IPS-20b (cell line): Measurements from ENCODE around the gene S100A9.

ENCODE experiments used
- H3K27ac ChIP-seq: one replicate; pipeline ENCODE4 v1.5.1; 2013; ENCODE audit warnings: low read length
- H3K27me3 ChIP-seq: 2 replicates; pipeline ENCODE4 v1.6.1; 2013; ENCODE audit warnings: mild to moderate bottlenecking, low read length, inconsistent platforms; ENCODE audit not compliant: insufficient read depth
- H3K36me3 ChIP-seq: 2 replicates; pipeline ENCODE4 v1.6.1; 2013; ENCODE audit warnings: low read depth, mild to moderate bottlenecking, inconsistent platforms, low read length, moderate library complexity; ENCODE audit not compliant: insufficient read depth
- H3K4me1 ChIP-seq: 2 replicates; pipeline ENCODE4 v1.6.1; 2013; ENCODE audit warnings: mild to moderate bottlenecking, control low read depth, inconsistent platforms, low read length, moderate library complexity; ENCODE audit not compliant: insufficient read depth
- H3K4me3 ChIP-seq: 2 replicates; pipeline ENCODE4 v1.5.1; 2013; ENCODE audit warnings: mild to moderate bottlenecking, low read length, inconsistent platforms
- H3K9ac ChIP-seq: 2 replicates; pipeline ENCODE4 v1.6.1; 2013; ENCODE audit warnings: low read depth, mild to moderate bottlenecking, inconsistent platforms, low read length, moderate library complexity
- H3K9me3 ChIP-seq: 2 replicates; pipeline ENCODE4 v1.6.1; 2013; ENCODE audit warnings: mild to moderate bottlenecking, low read depth, low read length, inconsistent platforms; ENCODE audit not compliant: insufficient read depth

Gene S100A9

GRCh38 chr1:153384958-153385580 is 27.4 kb downstream of the S100A9 start:
- no peaks in the 10 kb centered on the region for H3K36me3 ChIP-seq
- no peak overlapping the region for H3K4me3 ChIP-seq
- H3K27me3 ChIP-seq, result no peaks in the 10 kb centered on the region
- H3K27ac ChIP-seq, result no peak overlapping the region
- H3K4me1 ChIP-seq, result no peaks in the 10 kb centered on the region
- H3K9ac ChIP-seq, result no peak overlapping the region
- no peaks in the 10 kb centered on the region for H3K9me3 ChIP-seq

GRCh38 chr1:153386500-153386901 is 28.8 kb downstream of the S100A9 start:
- Histone ChIP-seq H3K36me3 (no peaks in the 10 kb centered on the region), H3K4me3 (no peak overlapping the region), H3K27ac (no peak overlapping the region), H3K27me3 (no peaks in the 10 kb centered on the region), H3K4me1 (no peaks in the 10 kb centered on the region), H3K9ac (no peak overlapping the region), H3K9me3 (no peaks in the 10 kb centered on the region)

GRCh38 chr1:153387001-153387400 is 29.3 kb downstream of the S100A9 start:
- H3K4me1 ChIP-seq, result no peaks in the 10 kb centered on the region
- no peak overlapping the region for H3K4me3 ChIP-seq
- H3K27me3 ChIP-seq, result no peaks in the 10 kb centered on the region
- H3K36me3 ChIP-seq, result no peaks in the 10 kb centered on the region
- no peaks in the 10 kb centered on the region for H3K9me3 ChIP-seq
- no peak overlapping the region for H3K27ac ChIP-seq
- H3K9ac ChIP-seq, result no peak overlapping the region

GRCh38 chr1:153387785-153388184 is 30.1 kb downstream of the S100A9 start:
- Histone ChIP-seq H3K9me3 (no peaks in the 10 kb centered on the region), H3K27me3 (no peaks in the 10 kb centered on the region), H3K27ac (no peak overlapping the region), H3K4me1 (no peaks in the 10 kb centered on the region), H3K9ac (no peak overlapping the region), H3K36me3 (no peaks in the 10 kb centered on the region), H3K4me3 (no peak overlapping the region)

- Histone ChIP-seq H3K27ac (no peak overlapping the region), H3K36me3 (no peaks in the 10 kb centered on the region), H3K4me1 (no peaks in the 10 kb centered on the region), H3K27me3 (no peaks in the 10 kb centered on the region), H3K9ac (no peak overlapping the region), H3K4me3 (no peak overlapping the region), H3K9me3 (no peaks in the 10 kb centered on the region)
Observed at GRCh38 chr1:153389401-153389800, 31.7 kb downstream of the S100A9 start.

- H3K36me3 ChIP-seq, result no peaks in the 10 kb centered on the region
- no peak overlapping the region for H3K9ac ChIP-seq
- no peaks in the 10 kb centered on the region for H3K4me1 ChIP-seq
- H3K4me3 ChIP-seq, result no peak overlapping the region
- H3K27ac ChIP-seq, result no peak overlapping the region
- H3K27me3 ChIP-seq, result no peaks in the 10 kb centered on the region
- H3K9me3 ChIP-seq, result no peaks in the 10 kb centered on the region
Observed at GRCh38 chr1:153389973-153390879, 32.6 kb downstream of the S100A9 start.

GRCh38 chr1:153390938-153391710 is 33.5 kb downstream of the S100A9 start, which contains the start of gene S100A8:
TSS of gene S100A8 (minus strand) at chr1:153391073. CDS start at chr1:153390535, 538 bp downstream.
- Histone ChIP-seq H3K27ac (no peak within 1 kb of the TSS), H3K36me3 (no peaks in the 10 kb centered on the region), H3K4me1 (no peaks in the 10 kb centered on the region), H3K9me3 (no peaks in the 10 kb centered on the region), H3K9ac (no peak within 1 kb of the TSS), H3K4me3 (no peak within 1 kb of the TSS), H3K27me3 (no peaks in the 10 kb centered on the region)

GRCh38 chr1:153392258-153392657 is 34.6 kb downstream of the S100A9 start:
- Histone ChIP-seq H3K4me3 (no peak overlapping the region), H3K9me3 (no peaks in the 10 kb centered on the region), H3K27me3 (no peaks in the 10 kb centered on the region), H3K27ac (no peak overlapping the region), H3K4me1 (no peaks in the 10 kb centered on the region), H3K9ac (no peak overlapping the region), H3K36me3 (no peaks in the 10 kb centered on the region)

- H3K27me3 ChIP-seq, result no peaks in the 10 kb centered on the region
Observed at GRCh38 chr1:153392822-153393221, 35.2 kb downstream of the S100A9 start.

GRCh38 chr1:153393926-153394325 is 36.3 kb downstream of the S100A9 start:
- no peak overlapping the region for H3K4me3 ChIP-seq
- H3K36me3 ChIP-seq, result no peaks in the 10 kb centered on the region
- no peaks in the 10 kb centered on the region for H3K4me1 ChIP-seq
- no peaks in the 10 kb centered on the region for H3K9me3 ChIP-seq
- H3K27me3 ChIP-seq, result no peaks in the 10 kb centered on the region
- H3K9ac ChIP-seq, result no peak overlapping the region
- no peak overlapping the region for H3K27ac ChIP-seq

More at GRCh38 chr1:153392822-153393221, 35.2 kb downstream of the S100A9 start:
- no peaks in the 10 kb centered on the region for H3K4me1 ChIP-seq
- no peak overlapping the region for H3K4me3 ChIP-seq
- no peaks in the 10 kb centered on the region for H3K36me3 ChIP-seq
- no peaks in the 10 kb centered on the region for H3K9me3 ChIP-seq
- no peak overlapping the region for H3K27ac ChIP-seq
- H3K9ac ChIP-seq, result no peak overlapping the region

GRCh38 chr1:153394391-153394790 is 36.7 kb downstream of the S100A9 start:
- Histone ChIP-seq H3K9me3 (no peaks in the 10 kb centered on the region), H3K9ac (no peak overlapping the region), H3K4me1 (no peaks in the 10 kb centered on the region), H3K27me3 (no peaks in the 10 kb centered on the region), H3K27ac (no peak overlapping the region), H3K4me3 (no peak overlapping the region), H3K36me3 (no peaks in the 10 kb centered on the region)
